PC-9 (cell line): ENCODE results near the gene MOV10L1. TPM values are rescaled to one million over a fixed set of nuclear protein-coding genes. Genes with fewer than 3 reads are reported as not detected.

Experiments
- BruUV-seq: library from RNA; stranded (reverse); fragments of 400-500 nt; replicated peaks from 2 replicates; lab custom pipeline; 2021; lab: Mats Ljungman, UMichigan
- CTCF ChIA-PET: fragments of 300-600 bp; sonication (Branson Sonifier 250); formaldehyde crosslinking; loops from one replicate; lab custom pipeline; 2022; ENCODE audit warnings: antibody characterized with exemption; lab: Charles Lee
- POLR2A ChIA-PET: fragments of 300-600 bp; sonication (Branson Sonifier 250); formaldehyde crosslinking; loops from one replicate; lab custom pipeline; 2022; ENCODE audit warnings: antibody characterized with exemption; ENCODE audit not compliant: unreplicated experiment; lab: Charles Lee
- DNase-seq, 2 experiments: peaks; one replicate each; pipeline versions ENCODE4 v3.0.0 to v3.0.0-alpha.2; 2015 to 2022; ENCODE audit warnings: mixed read lengths in 1 of 2
- H2AFZ ChIP-seq: fragments of 200-600 bp; sonication (generic); 2 replicates; pipeline ENCODE4 v1.8.1; 2017; ENCODE audit warnings: antibody characterized with exemption
- H3F3A ChIP-seq: fragments of 200-600 bp; sonication (generic); 2 replicates; pipeline ENCODE4 v1.8.1; 2017; ENCODE audit warnings: antibody characterized with exemption, mild to moderate bottlenecking, low read depth; ENCODE audit not compliant: insufficient read depth
- H3K27ac ChIP-seq: fragments of 200-600 bp; sonication (generic); 2 replicates; pipeline ENCODE4 v1.6.1; 2016; ENCODE audit warnings: mixed run types
- H3K27me3 ChIP-seq: fragments of 200-600 bp; sonication (generic); 2 replicates; pipeline ENCODE4 v1.6.1; 2016; ENCODE audit warnings: low read depth, mixed run types; ENCODE audit not compliant: insufficient read depth
- H3K36me3 ChIP-seq: fragments of 200-600 bp; sonication (generic); 2 replicates; pipeline ENCODE4 v1.6.1; 2016; ENCODE audit warnings: low read depth, mixed run types
- H3K4me1 ChIP-seq: fragments of 200-600 bp; sonication (generic); replicated peaks from 2 replicates; pipeline ENCODE4 v1.6.1; 2016; ENCODE audit warnings: mixed run types; ENCODE audit not compliant: insufficient read depth
- H3K4me2 ChIP-seq: fragments of 200-600 bp; sonication (generic); 2 replicates; pipeline ENCODE4 v1.6.1; 2017; ENCODE audit warnings: mixed run types
- H3K4me3 ChIP-seq: fragments of 200-600 bp; sonication (generic); 2 replicates; pipeline ENCODE4 v1.6.1; 2016; ENCODE audit warnings: mixed run types
- H3K79me2 ChIP-seq: fragments of 200-600 bp; sonication (generic); 2 replicates; pipeline ENCODE4 v1.6.1; 2017; ENCODE audit warnings: low read depth, mixed run types
- H3K9me2 ChIP-seq: fragments of 200-600 bp; sonication (generic); 2 replicates; pipeline ENCODE4 v1.8.1; 2017; ENCODE audit warnings: mild to moderate bottlenecking; ENCODE audit not compliant: insufficient read depth
- H3K9me3 ChIP-seq: fragments of 200-600 bp; sonication (generic); 2 replicates; pipeline ENCODE4 v1.8.1; 2016; ENCODE audit warnings: low read depth; ENCODE audit not compliant: insufficient read depth
- H4K20me1 ChIP-seq: fragments of 200-600 bp; sonication (generic); 2 replicates; pipeline ENCODE4 v1.8.1; 2017; ENCODE audit not compliant: insufficient read depth
- EZH2 ChIP-seq: fragments of 200-600 bp; sonication (generic); IDR thresholded peaks from 2 replicates; pipeline ENCODE4 v1.8.0; 2017; ENCODE audit warnings: antibody characterized with exemption, low read depth
- intact Hi-C: fragments of 100-400 bp; cut with micrococcal nuclease; formaldehyde crosslinking; loops from one replicate; pipeline ENCODE4 v1.10.0; 2022; ENCODE audit not compliant: unreplicated experiment
- total RNA-seq: library from RNA; stranded (reverse); gene quantifications from 2 replicates; pipeline ENCODE4 v1.2.3, GENCODE V29; 2021
- TF ChIP-seq, protein P1 (sequence below): fragments of 200-600 bp; sonication (generic); conservative IDR thresholded peaks from 2 replicates; pipeline ENCODE4 v1.6.1; 2017; ENCODE audit warnings: mixed run types, antibody characterized with exemption, mild to moderate bottlenecking, moderate library complexity

Gene MOV10L1
- total RNA-seq, 1 experiment from 2014 or later, result not detected

DNA sequence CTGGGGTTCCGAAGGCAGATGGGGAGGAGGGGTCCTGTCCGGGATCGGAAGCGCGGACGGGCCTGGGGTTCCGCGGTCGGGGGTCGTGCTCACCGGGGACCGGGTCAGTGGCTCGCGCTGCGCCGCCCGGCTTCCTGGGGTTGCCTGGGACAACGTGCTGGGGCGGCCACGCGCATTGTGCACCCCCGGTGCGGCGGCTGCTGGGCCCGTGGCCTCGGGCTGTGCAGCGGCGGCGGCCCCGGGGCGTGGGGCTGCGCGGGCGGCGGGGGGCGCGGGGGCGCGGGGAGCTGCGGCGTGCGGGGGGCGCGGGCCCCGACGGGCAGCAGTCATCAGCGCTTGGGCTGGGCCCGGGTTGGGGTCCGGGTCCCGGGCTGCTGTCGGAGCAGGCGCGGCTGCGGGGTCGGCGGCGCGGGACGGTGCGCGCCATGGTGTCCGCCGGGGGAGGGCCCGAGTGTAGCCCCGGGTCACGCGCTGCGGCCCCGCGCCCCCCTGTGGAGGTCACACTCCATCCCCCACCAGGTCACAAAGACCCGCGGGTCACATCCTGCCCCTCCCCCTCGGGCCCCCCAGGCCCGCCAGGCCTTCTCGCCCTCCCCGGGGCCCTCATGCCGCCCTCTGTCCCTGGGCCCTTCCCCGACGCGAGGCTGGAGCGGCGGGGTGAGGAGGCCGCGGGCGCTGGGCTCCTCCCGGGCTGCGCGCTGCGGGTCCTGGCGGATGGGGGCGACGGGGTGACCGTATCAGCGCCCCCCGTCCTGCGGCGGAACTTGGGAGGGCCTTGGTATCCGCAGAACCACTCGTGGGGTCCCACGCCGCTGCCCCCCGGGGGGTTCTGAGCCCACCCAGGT is 31.5 kb upstream of the MOV10L1 start, which contains the start of gene TTLL8:
Gene TTLL8 (minus strand): TSS at position 238 of the 845 bp plus-strand sequence.
- no peak within 1 kb of the TSS for H2AFZ ChIP-seq
- H3K4me2 ChIP-seq, result no peak within 1 kb of the TSS
- BruUV-seq, result no TSS peak
- H3K9me3 ChIP-seq, result no peaks in the 10 kb centered on the region
- no peak for DNase-seq
- TF ChIP-seq EZH2, result no peak
- TF ChIP-seq, protein P1, sequence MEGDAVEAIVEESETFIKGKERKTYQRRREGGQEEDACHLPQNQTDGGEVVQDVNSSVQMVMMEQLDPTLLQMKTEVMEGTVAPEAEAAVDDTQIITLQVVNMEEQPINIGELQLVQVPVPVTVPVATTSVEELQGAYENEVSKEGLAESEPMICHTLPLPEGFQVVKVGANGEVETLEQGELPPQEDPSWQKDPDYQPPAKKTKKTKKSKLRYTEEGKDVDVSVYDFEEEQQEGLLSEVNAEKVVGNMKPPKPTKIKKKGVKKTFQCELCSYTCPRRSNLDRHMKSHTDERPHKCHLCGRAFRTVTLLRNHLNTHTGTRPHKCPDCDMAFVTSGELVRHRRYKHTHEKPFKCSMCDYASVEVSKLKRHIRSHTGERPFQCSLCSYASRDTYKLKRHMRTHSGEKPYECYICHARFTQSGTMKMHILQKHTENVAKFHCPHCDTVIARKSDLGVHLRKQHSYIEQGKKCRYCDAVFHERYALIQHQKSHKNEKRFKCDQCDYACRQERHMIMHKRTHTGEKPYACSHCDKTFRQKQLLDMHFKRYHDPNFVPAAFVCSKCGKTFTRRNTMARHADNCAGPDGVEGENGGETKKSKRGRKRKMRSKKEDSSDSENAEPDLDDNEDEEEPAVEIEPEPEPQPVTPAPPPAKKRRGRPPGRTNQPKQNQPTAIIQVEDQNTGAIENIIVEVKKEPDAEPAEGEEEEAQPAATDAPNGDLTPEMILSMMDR, result no peak
- no peaks in the 10 kb centered on the region for H4K20me1 ChIP-seq
- no peaks in the 10 kb centered on the region for H3K9me2 ChIP-seq
- no peaks in the 10 kb centered on the region for H3K4me1 ChIP-seq
- CTCF ChIA-PET, result no interaction called here
- intact Hi-C loops, result no loop called here
- H3K27ac ChIP-seq, result no peak within 1 kb of the TSS
- H3K79me2 ChIP-seq, result no peaks in the 10 kb centered on the region
- peaks cover 76% of the 10 kb centered on the region for H3K27me3 ChIP-seq
- POLR2A ChIA-PET, result interaction anchor here (0.6 kb wide), 1 partner anchor 13 kb away, joined by 5 read pairs; no protein-coding TSS in a partner anchor
- H3K4me3 ChIP-seq, result no peak within 1 kb of the TSS
- H3K36me3 ChIP-seq, result no peaks in the 10 kb centered on the region
- H3F3A ChIP-seq, result no peaks in the 10 kb centered on the region

DNA sequence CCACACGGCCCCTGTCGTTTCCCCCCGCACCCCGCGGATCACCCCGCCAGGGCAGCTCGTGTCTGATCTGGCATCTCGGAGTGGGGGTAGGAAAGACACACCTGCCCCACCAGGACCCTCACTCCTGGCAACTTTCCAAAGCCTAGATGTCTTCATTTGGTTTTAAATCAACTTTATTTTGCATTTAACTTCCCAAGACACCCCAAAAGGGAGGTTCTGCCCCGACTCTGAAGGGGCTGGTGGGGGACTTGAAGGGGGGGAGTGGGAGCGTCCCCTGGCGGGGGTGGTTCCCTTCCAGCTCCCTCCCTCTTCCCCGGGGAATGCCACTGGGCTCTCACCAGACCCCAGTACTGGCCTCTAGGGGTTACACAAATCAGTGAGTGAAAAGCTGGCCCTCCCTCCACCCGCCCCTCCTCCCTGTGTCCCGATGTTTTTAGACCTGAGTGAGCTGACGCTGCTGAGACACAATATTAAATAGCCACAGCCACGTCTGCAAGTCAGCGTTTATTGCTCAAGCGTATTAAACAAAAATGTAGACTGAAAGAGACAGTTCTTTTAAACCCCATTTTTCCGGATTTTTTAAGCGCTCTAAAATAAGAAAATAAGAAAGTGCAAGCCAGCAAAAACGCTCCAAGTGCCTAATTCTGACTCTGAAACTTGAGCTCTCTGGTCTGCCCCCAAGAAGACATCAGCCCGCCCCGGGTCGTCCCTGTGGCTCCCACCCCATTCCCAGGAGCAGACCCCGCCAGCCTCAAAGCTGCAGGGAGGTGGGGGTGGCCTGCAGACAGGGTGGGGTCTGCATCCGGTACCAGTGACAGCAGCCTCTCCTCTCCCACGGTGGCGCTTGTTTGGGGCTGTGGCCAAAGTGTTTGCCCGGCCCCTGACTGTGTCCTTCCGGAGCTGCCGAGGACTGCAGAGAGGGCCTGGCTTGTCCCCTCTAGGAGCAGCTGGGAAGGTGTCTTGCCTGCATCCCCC is 30.6 kb upstream of the MOV10L1 start:
- H3F3A ChIP-seq, result no peaks in the 10 kb centered on the region
- POLR2A ChIA-PET, result interaction anchor here (0.6 kb wide), 1 partner anchor 14 kb away, joined by 5 read pairs; no protein-coding TSS in a partner anchor
- no peak overlapping the region for H3K4me3 ChIP-seq
- H3K4me1 ChIP-seq, result no peaks in the 10 kb centered on the region
- CTCF ChIA-PET, result no interaction called here
- DNase-seq, result no peak
- no peaks in the 10 kb centered on the region for H3K9me3 ChIP-seq
- H4K20me1 ChIP-seq, result no peaks in the 10 kb centered on the region
- H2AFZ ChIP-seq, result no peak overlapping the region
- no peak overlapping the region for H3K4me2 ChIP-seq
- peaks cover 71% of the 10 kb centered on the region for H3K27me3 ChIP-seq
- intact Hi-C loops, result no loop called here
- H3K79me2 ChIP-seq, result no peaks in the 10 kb centered on the region
- no peaks in the 10 kb centered on the region for H3K36me3 ChIP-seq
- BruUV-seq, result no TSS peak
- TF ChIP-seq, protein P1, result no peak
- no peak for TF ChIP-seq EZH2
- H3K27ac ChIP-seq, result no peak overlapping the region
- H3K9me2 ChIP-seq, result no peaks in the 10 kb centered on the region

DNA sequence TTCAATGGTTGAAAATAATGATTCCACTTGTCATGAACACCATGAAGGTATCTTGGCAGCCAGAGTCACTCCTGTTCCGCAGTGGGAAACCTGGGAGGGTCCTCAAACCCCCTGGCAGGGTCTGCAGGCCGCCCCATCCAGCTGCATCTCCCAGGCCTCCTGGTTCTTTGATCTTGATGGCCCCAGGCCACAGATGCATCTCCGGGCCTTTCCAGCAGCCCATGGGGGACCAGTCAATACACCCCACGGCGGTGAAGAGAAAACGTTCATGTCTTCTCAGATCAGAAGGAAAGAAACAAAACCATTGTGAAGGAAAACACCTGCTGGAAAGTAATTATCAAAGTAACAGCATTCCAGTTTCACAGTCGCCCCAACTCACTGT is 29.9 kb upstream of the MOV10L1 start:
- ChIA-PET CTCF (no interaction called here), POLR2A (no interaction called here)
- no peak for TF ChIP-seq EZH2
- TF ChIP-seq, protein P1, result no peak
- Histone ChIP-seq H3K9me3 (no peaks in the 10 kb centered on the region), H3K4me3 (no peak overlapping the region), H3K4me1 (no peaks in the 10 kb centered on the region), H3K27me3 (peaks cover 71% of the 10 kb centered on the region), H4K20me1 (no peaks in the 10 kb centered on the region), H3K4me2 (no peak overlapping the region), H3K27ac (no peak overlapping the region), H3K36me3 (no peaks in the 10 kb centered on the region), H3K9me2 (no peaks in the 10 kb centered on the region), H3K79me2 (no peaks in the 10 kb centered on the region), H3F3A (no peaks in the 10 kb centered on the region), H2AFZ (no peak overlapping the region)
- DNase-seq, result no peak
- no TSS peak for BruUV-seq
- intact Hi-C loops, result no loop called here
